HepG2 (cell line): ENCODE measurements around the gene SOAT2. TPM values are rescaled to one million over a fixed set of nuclear protein-coding genes. Genes with fewer than 3 reads are reported as not detected.

Source experiments
- ARID2 ChIP-seq: sonication (generic); formaldehyde crosslinking; IDR thresholded peaks from 2 replicates; pipeline ENCODE4 v1.8.1; 2022; ENCODE audit warnings: mild to moderate bottlenecking, missing genetic modification reagents, borderline replicate concordance
- GMEB1 ChIP-seq: sonication (generic); formaldehyde crosslinking; IDR thresholded peaks from 2 replicates; pipeline ENCODE4 v1.5.1; 2020; ENCODE audit warnings: missing genetic modification reagents, mild to moderate bottlenecking, borderline replicate concordance
- HDAC6 ChIP-seq: fragments of 200-600 bp; sonication (generic); IDR thresholded peaks from 2 replicates; pipeline ENCODE4 v1.7.0; 2017; ENCODE audit warnings: mild to moderate bottlenecking, antibody characterized with exemption, low read length, low read depth
- MAFK ChIP-seq, 2 experiments: IDR thresholded peaks in 1 of 2; conservative IDR thresholded peaks in 1 of 2; 2 replicates each; pipeline ENCODE4 v1.6.1; 2011; ENCODE audit warnings: improper control_type of control experiment in 2 of 2, low read length in 2 of 2
- MNT ChIP-seq: fragments of 450-650 bp; IDR thresholded peaks from 2 replicates; pipeline ENCODE4 v1.6.1; 2016
- SP2 ChIP-seq: sonication (generic); formaldehyde crosslinking; IDR thresholded peaks from 2 replicates; pipeline ENCODE4 v1.5.1; 2020; ENCODE audit warnings: mild to moderate bottlenecking, missing genetic modification reagents
- ZNF678 ChIP-seq: sonication (generic); formaldehyde crosslinking; IDR thresholded peaks from 2 replicates; pipeline ENCODE4 v1.4.0; 2020; ENCODE audit warnings: mild to moderate bottlenecking, missing genetic modification reagents
- ZNF782 ChIP-seq: sonication (generic); formaldehyde crosslinking; IDR thresholded peaks from 2 replicates; pipeline ENCODE4 v1.4.0; 2020; ENCODE audit warnings: missing genetic modification reagents, mild to moderate bottlenecking, borderline replicate concordance
- polyA plus RNA-seq, 8 experiments: library from polyadenylated mRNA; depleted of rRNA in 3 of 8; stranded (reverse) in 7 of 8; unstranded in 1 of 8; fragments of >200 nt; fragmentation: Illumina TruSeq in 4 of 8; extraction: Trizol in 4 of 8; gene quantifications; 2 replicates each; pipeline versions ENCODE4 v1.2.1 to v1.2.3, GENCODE V29; 2011 to 2016; ENCODE audit warnings: low read depth in 4 of 8, missing spikeins in 1 of 8, mixed read lengths in 1 of 8; ENCODE audit not compliant: insufficient read depth in 1 of 8
- total RNA-seq, 5 experiments: library from RNA; depleted of rRNA; stranded (reverse); fragments of >200 nt; fragmentation: Illumina TruSeq; extraction: Trizol; gene quantifications; 2 replicates each; pipeline ENCODE4 v1.2.3, GENCODE V29; 2016; ENCODE audit warnings: low read depth in 1 of 5
- TF ChIP-seq, protein P1 (sequence below): sonication (generic); formaldehyde crosslinking; IDR thresholded peaks from one replicate; pipeline ENCODE4 v1.5.1; 2020; ENCODE audit warnings: mild to moderate bottlenecking, missing genetic modification reagents; ENCODE audit errors: not compliant biosample characterization
- TF ChIP-seq, protein P2 (sequence below): sonication (generic); formaldehyde crosslinking; IDR thresholded peaks from 2 replicates; pipeline ENCODE4 v1.8.1; 2022; ENCODE audit warnings: low read depth, mild to moderate bottlenecking, missing genetic modification reagents
- TF ChIP-seq, protein P3 (sequence below): IDR thresholded peaks from 2 replicates; pipeline ENCODE4 v1.6.1; 2016; ENCODE audit warnings: low read depth

The SOAT2 gene
- total and polyA plus RNA-seq, 2 of the 13 experiments (the other 11 are each of a cell fraction or from before 2014, with no cell fraction given): 14.9 to 108 TPM

DNA sequence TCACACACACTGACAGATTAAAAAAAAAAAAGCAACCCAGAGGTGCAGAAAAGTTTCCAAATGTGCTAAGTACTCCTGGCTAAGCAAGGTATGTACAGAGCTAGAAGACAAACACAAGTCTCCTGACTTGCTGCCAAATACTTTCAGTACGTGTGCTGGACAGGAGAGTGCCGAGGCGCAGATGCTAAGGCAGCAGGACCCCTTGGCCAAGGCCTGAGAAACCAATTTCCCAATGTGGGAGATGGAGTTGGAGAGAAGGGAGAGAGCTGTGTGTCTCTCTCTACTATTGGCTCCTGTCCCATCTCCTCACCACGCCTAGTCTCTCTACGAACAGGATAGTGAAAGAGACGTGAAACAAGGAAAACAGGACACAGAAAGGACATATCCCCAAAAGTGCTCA is 29.4 kb upstream of the SOAT2 start (continued):
- TF ChIP-seq, protein P1, sequence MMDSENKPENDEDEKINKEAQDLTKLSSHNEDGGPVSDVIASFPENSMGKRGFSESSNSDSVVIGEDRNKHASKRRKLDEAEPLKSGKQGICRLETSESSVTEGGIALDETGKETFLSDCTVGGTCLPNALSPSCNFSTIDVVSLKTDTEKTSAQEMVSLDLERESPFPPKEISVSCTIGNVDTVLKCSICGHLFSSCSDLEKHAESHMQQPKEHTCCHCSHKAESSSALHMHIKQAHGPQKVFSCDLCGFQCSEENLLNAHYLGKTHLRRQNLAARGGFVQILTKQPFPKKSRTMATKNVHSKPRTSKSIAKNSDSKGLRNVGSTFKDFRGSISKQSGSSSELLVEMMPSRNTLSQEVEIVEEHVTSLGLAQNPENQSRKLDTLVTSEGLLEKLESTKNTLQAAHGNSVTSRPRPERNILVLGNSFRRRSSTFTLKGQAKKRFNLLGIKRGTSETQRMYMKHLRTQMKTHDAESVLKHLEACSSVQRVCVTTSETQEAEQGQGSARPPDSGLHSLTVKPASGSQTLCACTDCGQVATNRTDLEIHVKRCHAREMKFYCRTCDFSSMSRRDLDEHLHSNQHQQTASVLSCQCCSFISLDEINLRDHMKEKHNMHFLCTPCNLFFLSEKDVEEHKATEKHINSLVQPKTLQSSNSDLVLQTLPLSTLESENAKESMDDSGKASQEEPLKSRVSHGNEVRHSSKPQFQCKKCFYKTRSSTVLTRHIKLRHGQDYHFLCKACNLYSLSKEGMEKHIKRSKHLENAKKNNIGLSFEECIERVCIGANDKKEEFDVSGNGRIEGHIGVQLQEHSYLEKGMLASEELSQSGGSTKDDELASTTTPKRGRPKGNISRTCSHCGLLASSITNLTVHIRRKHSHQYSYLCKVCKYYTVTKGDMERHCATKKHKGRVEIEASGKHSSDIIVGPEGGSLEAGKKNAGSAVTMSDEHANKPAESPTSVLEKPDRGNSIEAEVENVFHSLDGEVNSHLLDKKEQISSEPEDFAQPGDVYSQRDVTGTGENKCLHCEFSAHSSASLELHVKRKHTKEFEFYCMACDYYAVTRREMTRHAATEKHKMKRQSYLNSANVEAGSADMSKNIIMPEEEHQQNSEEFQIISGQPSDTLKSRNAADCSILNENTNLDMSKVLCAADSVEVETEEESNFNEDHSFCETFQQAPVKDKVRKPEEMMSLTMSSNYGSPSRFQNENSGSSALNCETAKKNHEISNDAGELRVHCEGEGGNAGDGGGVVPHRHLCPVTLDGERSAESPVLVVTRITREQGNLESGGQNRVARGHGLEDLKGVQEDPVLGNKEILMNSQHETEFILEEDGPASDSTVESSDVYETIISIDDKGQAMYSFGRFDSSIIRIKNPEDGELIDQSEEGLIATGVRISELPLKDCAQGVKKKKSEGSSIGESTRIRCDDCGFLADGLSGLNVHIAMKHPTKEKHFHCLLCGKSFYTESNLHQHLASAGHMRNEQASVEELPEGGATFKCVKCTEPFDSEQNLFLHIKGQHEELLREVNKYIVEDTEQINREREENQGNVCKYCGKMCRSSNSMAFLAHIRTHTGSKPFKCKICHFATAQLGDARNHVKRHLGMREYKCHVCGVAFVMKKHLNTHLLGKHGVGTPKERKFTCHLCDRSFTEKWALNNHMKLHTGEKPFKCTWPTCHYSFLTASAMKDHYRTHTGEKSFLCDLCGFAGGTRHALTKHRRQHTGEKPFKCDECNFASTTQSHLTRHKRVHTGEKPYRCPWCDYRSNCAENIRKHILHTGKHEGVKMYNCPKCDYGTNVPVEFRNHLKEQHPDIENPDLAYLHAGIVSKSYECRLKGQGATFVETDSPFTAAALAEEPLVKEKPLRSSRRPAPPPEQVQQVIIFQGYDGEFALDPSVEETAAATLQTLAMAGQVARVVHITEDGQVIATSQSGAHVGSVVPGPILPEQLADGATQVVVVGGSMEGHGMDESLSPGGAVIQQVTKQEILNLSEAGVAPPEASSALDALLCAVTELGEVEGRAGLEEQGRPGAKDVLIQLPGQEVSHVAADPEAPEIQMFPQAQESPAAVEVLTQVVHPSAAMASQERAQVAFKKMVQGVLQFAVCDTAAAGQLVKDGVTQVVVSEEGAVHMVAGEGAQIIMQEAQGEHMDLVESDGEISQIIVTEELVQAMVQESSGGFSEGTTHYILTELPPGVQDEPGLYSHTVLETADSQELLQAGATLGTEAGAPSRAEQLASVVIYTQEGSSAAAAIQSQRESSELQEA (CRISPR knock-in tag): no peak
- TF ChIP-seq HDAC6 (no peak), MAFK (conservative IDR thresholded peaks at IDR 0.05 in 1 of 2, IDR thresholded peaks at IDR 0.05 in 1 of 2; ENCODE audit: low read length in 2 of 2) (no peak), ARID2 (CRISPR knock-in tag) (no peak), GMEB1 (no peak), ZNF782 (CRISPR knock-in tag) (no peak), MNT (no peak), SP2 (CRISPR knock-in tag) (no peak), ZNF678 (CRISPR knock-in tag) (no peak)
- TF ChIP-seq, protein P2, sequence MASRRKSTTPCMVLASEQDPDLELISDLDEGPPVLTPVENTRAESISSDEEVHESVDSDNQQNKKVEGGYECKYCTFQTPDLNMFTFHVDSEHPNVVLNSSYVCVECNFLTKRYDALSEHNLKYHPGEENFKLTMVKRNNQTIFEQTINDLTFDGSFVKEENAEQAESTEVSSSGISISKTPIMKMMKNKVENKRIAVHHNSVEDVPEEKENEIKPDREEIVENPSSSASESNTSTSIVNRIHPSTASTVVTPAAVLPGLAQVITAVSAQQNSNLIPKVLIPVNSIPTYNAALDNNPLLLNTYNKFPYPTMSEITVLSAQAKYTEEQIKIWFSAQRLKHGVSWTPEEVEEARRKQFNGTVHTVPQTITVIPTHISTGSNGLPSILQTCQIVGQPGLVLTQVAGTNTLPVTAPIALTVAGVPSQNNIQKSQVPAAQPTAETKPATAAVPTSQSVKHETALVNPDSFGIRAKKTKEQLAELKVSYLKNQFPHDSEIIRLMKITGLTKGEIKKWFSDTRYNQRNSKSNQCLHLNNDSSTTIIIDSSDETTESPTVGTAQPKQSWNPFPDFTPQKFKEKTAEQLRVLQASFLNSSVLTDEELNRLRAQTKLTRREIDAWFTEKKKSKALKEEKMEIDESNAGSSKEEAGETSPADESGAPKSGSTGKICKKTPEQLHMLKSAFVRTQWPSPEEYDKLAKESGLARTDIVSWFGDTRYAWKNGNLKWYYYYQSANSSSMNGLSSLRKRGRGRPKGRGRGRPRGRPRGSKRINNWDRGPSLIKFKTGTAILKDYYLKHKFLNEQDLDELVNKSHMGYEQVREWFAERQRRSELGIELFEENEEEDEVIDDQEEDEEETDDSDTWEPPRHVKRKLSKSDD (CRISPR knock-in tag): no peak
- TF ChIP-seq, protein P3, sequence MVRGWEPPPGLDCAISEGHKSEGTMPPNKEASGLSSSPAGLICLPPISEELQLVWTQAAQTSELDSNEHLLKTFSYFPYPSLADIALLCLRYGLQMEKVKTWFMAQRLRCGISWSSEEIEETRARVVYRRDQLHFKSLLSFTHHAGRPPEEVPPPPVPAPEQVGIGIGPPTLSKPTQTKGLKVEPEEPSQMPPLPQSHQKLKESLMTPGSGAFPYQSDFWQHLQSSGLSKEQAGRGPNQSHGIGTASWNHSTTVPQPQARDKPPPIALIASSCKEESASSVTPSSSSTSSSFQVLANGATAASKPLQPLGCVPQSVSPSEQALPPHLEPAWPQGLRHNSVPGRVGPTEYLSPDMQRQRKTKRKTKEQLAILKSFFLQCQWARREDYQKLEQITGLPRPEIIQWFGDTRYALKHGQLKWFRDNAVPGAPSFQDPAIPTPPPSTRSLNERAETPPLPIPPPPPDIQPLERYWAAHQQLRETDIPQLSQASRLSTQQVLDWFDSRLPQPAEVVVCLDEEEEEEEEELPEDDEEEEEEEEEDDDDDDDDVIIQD (CRISPR knock-in tag): no peak
